Upper lobe of left lung (tissue), 4 donors: ENCODE measurements around the gene DDX11.
"Not testable (repeated sequence)": the region's sequence is repeated elsewhere in the genome, so short reads cannot be mapped to it uniquely, and the experiment has no call there.

Experiments used
- EP300 ChIP-seq, 4 donors: sonication (generic); formaldehyde crosslinking; IDR thresholded peaks; one replicate each; pipeline ENCODE4 v1.5.1; 2017; ENCODE audit warnings: antibody characterized with exemption in 4 of 4, control low read depth in 2 of 4
- POLR2A ChIP-seq, 4 donors: fragments of 450-650 bp; IDR thresholded peaks; one replicate each; pipeline ENCODE4 v1.5.1; 2016 to 2017; ENCODE audit warnings: antibody characterized with exemption in 4 of 4, mild to moderate bottlenecking in 2 of 4
- TF ChIP-seq, protein P1 (sequence below), 6 experiments: fragments of 450-650 bp in 4 of 6; fragments of 200-600 bp in 2 of 6; sonication (generic) in 2 of 6; IDR thresholded peaks; one replicate each; pipeline ENCODE4 v1.5.1; 2016 to 2019; ENCODE audit warnings: antibody characterized with exemption in 6 of 6

DNA sequence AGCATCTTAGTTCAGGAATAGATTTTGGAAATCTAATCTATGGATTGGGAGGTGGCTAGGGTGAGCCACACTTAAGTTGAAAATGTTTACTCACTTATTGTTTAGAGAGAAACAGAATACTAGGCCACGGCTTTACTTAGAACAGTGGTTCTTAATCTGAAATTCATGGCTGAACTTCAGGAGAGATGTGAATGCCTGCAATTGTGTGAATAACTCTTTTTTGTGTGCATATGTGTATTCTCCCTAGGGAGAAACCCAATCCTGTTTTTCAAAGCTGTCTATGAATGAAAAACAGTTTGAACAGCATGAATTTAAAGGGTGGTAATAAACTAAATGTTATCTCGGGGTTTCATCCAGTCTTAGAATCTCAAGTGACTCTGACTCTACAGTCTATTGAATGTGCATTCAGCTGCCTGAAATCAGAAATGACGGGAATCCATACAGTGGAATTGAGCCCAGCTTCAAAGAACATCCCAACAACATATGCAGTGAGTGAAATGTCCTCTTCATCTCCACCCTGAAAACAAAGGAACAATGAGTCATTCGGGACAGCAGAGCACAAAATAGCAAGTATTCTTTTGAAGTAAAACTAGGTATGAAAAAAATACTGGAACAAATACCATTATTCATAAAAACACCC, 53.7 kb downstream of the DDX11 start:
- TF ChIP-seq, protein P1, sequence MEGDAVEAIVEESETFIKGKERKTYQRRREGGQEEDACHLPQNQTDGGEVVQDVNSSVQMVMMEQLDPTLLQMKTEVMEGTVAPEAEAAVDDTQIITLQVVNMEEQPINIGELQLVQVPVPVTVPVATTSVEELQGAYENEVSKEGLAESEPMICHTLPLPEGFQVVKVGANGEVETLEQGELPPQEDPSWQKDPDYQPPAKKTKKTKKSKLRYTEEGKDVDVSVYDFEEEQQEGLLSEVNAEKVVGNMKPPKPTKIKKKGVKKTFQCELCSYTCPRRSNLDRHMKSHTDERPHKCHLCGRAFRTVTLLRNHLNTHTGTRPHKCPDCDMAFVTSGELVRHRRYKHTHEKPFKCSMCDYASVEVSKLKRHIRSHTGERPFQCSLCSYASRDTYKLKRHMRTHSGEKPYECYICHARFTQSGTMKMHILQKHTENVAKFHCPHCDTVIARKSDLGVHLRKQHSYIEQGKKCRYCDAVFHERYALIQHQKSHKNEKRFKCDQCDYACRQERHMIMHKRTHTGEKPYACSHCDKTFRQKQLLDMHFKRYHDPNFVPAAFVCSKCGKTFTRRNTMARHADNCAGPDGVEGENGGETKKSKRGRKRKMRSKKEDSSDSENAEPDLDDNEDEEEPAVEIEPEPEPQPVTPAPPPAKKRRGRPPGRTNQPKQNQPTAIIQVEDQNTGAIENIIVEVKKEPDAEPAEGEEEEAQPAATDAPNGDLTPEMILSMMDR (IDR thresholded peaks at IDR 0.05), result not testable (repeated sequence)
- TF ChIP-seq EP300, POLR2A (IDR thresholded peaks at IDR 0.05): not testable (repeated sequence)
